GM18502 (cell line): ENCODE data around the gene WSCD2.

Experiments
- ATAC-seq: cut with Tn5 transposase; IDR thresholded peaks from one replicate; pipeline ENCODE4 v1.9.1; 2021; ENCODE audit warnings: mild to moderate bottlenecking; ENCODE audit not compliant: unreplicated experiment, poor library complexity

The WSCD2 gene

DNA sequence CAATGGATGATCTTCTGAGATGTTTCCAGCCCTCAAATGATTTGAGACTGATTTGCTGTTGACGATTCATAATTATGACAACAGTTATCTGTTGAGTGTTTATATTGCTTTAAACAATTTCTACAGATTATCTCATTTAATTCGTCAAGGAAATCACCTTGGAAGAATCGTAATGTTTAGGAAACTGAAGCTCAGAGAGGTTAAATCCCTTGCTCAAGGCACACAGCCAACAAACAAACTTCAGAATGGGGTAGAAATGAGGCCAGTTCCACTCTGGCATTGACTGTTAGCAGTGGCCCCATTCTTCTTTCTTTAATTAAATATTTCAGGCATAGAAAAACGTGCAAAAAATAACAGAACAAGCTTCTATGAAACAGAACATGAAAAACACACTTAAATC is 4.0 kb upstream of the WSCD2 start:
- ATAC-seq: no peak

GRCh38 chr12:108126212-108126611 is 2.9 kb upstream of the WSCD2 start:
- ATAC-seq: no peak

- no peak for ATAC-seq
Observed at GRCh38 chr12:108126990-108127501, 2.0 kb upstream of the WSCD2 start.

DNA sequence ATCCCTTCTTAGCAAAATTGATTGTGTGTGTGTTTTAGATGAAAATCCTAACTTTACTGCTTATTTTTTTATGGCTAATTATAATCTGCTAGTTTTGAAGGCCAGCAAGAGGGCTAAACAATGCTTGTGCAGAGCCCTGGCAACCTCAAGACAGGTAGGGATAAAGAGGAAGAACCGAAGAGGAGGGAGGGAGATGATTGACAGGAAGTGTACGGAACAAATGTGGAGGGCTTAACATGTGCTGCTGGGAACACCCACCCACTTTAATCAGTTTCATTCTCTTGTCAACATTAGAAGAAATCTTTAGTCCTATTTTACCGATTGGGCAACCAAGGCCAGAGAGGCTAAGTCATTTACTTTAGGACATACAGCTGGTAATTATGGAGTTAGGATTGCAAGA is 1.4 kb upstream of the WSCD2 start:
- ATAC-seq: no peak

GRCh38 chr12:108128221-108129016 is 669 bp upstream of the WSCD2 start:
- ATAC-seq: no peak

DNA sequence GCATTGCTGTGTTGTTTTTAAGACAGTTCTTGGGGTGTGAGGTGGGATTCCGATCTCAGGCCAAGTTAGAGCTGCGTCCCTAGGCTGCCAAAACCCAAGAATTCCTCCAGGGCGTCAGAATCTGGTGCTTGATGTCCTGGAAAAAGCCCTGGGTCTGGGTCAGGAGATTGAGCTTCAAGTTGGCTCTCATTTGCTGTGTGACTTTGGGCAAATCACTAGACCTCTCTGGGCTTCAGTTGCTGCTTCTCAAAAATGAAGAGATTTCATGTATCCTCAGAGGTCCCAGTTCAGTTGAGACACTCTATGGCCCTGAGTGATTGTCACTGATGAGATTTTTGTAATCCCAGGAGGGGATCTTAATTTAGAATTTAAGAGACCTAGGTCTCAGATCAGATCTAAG is 1.9 kb downstream of the WSCD2 start:
- no peak for ATAC-seq

- ATAC-seq: no peak
Observed at GRCh38 chr12:108131657-108132126, 2.6 kb downstream of the WSCD2 start.

DNA sequence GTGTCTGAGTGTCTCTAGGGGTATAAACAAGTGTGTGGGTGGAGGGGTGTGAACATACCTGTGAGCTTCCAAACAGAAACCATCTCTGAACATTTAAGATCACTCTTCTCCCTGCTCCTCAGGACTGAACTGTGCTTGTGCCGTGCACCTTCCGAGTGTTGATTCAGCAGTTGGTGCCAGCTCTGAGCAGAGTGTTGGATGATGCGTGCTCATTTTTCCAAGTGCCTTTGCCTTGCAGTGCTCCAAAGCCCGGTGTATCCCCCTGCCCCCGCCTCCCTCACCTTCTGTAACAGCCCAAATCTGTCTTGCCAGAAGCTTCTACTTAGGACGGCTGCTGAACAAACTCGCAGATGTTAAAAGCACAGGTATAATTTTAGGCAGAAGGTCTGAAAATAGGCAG is 4.4 kb downstream of the WSCD2 start:
- ATAC-seq: no peak

DNA sequence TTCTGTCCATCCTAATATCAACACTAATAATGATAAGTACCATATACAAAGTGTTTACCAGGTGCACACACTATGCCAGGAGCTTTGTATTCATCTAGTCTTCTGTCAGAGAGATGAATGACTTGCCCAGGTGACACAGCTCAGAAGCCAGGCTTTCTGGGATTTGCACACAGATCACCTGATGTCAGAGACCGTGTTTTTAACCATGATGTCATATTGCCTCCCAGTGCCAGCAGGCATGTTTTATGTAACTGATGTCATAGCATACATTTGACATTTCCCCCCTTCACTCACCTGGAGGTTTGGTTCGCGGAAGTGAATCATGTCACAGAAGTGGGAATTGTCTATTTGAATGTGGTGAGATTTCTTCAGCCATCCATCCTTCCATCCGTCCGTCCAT is 5.7 kb downstream of the WSCD2 start:
- no peak for ATAC-seq

GRCh38 chr12:108135627-108136026 is 6.5 kb downstream of the WSCD2 start:
- ATAC-seq: no peak

GRCh38 chr12:108136697-108137096 is 7.6 kb downstream of the WSCD2 start:
- ATAC-seq: no peak

DNA sequence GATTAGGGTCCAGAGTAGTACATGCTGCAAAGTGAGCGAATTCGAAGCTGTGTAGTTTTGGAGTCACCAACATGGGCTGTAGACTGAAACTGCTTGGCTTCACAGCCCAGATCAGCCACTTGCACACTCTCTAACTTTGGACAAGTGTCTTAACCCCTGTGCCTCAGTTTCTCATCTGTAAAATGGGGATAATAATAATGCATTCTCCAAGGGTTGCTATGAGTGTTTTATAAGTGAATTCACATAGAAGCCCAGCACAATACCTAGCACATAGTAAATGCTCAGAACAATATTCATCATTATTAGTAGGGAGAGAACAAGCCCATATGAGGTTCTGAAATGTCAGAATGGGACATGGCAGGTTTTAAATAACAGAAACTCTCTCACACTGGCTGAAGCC is 10.4 kb downstream of the WSCD2 start:
- no peak for ATAC-seq

GRCh38 chr12:108140501-108140900 is 11.4 kb downstream of the WSCD2 start:
- no peak for ATAC-seq

DNA sequence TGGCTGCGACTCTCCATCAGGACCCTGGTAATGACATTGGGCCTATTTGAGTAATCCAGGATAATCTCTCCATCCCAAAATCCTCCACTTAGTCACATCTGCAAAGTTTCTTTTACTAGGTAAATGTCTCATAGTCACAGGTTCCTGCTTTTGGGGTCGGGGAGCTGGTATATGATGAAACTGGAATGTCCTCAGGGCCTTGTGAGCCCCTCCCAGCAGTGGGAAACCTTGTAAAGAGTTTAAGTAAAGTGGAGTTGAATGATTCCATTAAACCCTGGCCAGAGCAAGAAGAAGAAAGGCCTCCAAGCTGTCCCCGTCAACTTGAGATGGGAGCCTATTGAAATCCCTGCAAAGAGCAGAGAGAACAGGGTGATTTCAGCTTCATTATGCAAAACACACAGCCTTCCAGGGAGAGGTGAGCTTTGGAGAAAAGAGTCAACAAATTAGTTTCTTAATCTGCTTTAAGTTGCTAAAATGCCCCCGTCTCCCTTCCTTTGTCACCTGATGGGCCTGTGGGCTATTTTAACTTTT is 12.6 kb downstream of the WSCD2 start:
- ATAC-seq: no peak

DNA sequence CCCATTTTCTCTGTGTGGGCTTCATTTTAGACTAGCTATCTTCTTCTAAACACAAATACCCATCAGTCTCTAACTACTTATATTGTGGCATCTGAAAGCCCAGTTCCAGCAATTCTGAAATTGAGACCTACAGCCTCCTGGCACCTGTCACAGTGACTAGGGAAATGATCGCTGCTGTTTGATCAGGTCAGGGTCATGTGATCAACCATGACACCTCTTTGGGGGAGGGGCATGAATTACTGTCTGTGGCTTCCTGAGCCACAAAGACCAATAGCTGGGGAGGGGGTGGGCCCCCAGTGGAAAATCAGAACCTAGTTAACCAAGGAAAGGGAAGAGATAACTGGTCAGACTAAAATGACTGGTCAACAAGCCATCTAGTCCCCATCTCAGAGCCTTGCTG is 14.1 kb downstream of the WSCD2 start:
- no peak for ATAC-seq

GRCh38 chr12:108144080-108144479 is 15.0 kb downstream of the WSCD2 start:
- no peak for ATAC-seq

GRCh38 chr12:108145011-108145410 is 15.9 kb downstream of the WSCD2 start:
- ATAC-seq: no peak

GRCh38 chr12:108146035-108146893 is 17.2 kb downstream of the WSCD2 start:
- ATAC-seq: no peak

DNA sequence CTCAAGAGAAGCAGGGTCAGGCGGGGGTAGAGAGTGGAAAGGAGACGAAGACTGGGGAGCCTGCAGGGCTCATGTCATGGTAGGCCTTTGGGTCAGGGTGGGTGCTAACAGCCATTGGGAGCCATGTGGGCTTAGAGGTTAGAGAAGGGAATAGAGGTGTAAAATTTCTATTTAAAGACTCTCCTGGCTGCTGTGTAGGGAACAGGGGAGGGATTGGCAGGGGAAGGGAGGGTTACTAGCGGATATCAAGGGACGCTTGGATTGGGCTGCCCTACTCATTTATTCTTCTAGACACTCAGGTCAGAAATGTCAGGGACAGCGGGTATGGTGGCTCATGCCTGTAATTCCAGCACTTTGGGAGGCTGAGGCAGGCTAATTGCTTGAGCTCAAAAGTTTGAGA is 18.2 kb downstream of the WSCD2 start:
- ATAC-seq: no peak

DNA sequence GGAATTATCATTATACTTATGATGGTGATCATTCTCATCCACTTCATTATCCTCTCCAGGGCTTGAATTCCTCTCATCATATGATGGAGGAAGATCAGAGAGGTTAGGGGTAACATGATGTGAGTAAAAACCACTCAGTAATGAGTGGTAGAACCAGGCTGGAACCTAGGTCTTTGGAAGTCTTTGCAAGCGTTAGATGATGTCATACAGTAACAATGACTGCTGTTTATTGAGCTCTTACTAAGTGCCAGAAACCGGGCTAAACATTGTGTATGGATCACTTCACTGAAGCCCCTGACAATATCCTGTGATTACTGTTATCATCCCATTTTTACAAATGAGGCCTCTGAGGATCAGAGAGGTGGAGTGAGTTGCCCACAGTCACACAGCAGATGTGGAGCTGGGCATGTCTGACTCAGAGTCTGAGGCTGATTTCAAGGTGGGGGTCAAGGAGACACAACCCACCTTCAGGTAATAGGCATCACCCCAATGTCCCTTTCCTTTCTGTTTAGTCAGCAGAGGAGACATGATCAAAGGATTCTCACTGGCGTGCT is 19.5 kb downstream of the WSCD2 start:
- no peak for ATAC-seq

GRCh38 chr12:108150436-108150835 is 21.3 kb downstream of the WSCD2 start:
- no peak for ATAC-seq
